Bronchial epithelial cell (primary cell): Measurements from ENCODE around the gene SUGP2. TPM values are rescaled to one million over a fixed set of nuclear protein-coding genes. Genes with fewer than 3 reads are reported as not detected.

Experiments used
- DNase-seq: peaks from one replicate; pipeline ENCODE4 v3.0.0-alpha.2; 2010; ENCODE audit warnings: low read depth
- FAIRE-seq: peaks from 2 replicates; lab custom pipeline; 2011; peaks lifted over from hg19 to GRCh38; lab: Jason Lieb, UNC
- H3K27me3 ChIP-seq: 2 replicates; pipeline ENCODE4 v1.5.1; 2011; ENCODE audit warnings: low read length; ENCODE audit not compliant: control insufficient read depth, insufficient read depth
- H3K36me3 ChIP-seq: 2 replicates; pipeline ENCODE4 v1.5.1; 2011; ENCODE audit warnings: low read length; ENCODE audit not compliant: control insufficient read depth, insufficient read depth
- H3K4me3 ChIP-seq: 2 replicates; pipeline ENCODE4 v1.5.1; 2011; ENCODE audit warnings: mild to moderate bottlenecking, low read depth, low read length, control low read depth
- total RNA-seq: library from RNA; depleted of rRNA; stranded (reverse); fragments of >200 nt; gene quantifications from 2 replicates; pipeline ENCODE4 v1.2.1, GENCODE V29; 2014
- TF ChIP-seq, protein P1 (sequence below): IDR thresholded peaks from 2 replicates; pipeline ENCODE4 v1.5.1; 2011; ENCODE audit warnings: mild to moderate bottlenecking, moderate library complexity, low read length, control low read depth, inconsistent platforms; ENCODE audit not compliant: insufficient read depth, severe bottlenecking

The SUGP2 gene
- 19.5 and 21.6 TPM in 2 replicates for total RNA-seq

DNA sequence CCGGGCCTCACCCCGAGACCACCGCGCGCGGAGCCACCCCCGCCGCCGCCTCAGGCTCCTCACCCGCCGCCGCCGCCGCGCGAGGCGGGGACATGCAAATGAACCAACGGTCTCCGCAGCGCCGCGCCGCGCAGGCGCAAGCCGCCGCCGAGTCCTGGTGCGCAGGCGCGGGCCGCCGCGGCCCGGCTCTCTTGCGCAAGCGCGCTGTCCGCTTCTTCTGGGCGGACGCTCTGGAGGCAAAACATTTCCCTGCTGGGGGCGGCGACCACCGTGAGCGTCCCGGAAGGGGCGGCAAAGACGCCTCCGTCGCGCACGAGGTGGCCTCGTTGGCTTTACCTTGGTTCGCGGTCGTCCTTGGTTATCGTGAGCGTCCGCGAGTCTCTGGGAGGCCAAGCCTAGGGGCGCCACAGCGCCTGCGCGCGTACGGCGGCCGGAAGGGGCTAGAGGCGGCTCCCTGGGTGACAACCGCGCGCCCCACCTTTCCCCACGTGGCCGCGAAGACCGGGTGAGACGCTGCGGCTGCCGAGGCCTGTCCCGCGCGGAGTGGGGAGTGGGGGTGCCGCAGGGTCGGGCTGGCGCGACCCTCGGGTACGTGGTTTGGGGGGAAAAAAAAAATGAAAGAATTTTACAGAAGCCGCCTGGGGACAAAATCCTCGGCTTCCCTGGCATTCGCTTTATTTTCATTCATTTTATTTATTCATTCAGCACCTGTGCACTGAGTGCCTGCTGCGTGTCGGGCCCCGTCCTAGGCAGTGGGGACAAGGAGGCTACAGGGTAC, at the start of gene SUGP2, which contains the start of gene ARMC6:
SUGP2 (minus strand) TSS at position 92 of the 778 bp plus-strand sequence. CDS start 2,446 bp downstream, outside the sequence.
ARMC6 (plus strand) TSS at position 178 of the 778 bp plus-strand sequence. CDS start 607 bp downstream, outside the sequence.
- no peak for FAIRE-seq
- peak; percentile 78 for DNase-seq
- TF ChIP-seq, protein P1, sequence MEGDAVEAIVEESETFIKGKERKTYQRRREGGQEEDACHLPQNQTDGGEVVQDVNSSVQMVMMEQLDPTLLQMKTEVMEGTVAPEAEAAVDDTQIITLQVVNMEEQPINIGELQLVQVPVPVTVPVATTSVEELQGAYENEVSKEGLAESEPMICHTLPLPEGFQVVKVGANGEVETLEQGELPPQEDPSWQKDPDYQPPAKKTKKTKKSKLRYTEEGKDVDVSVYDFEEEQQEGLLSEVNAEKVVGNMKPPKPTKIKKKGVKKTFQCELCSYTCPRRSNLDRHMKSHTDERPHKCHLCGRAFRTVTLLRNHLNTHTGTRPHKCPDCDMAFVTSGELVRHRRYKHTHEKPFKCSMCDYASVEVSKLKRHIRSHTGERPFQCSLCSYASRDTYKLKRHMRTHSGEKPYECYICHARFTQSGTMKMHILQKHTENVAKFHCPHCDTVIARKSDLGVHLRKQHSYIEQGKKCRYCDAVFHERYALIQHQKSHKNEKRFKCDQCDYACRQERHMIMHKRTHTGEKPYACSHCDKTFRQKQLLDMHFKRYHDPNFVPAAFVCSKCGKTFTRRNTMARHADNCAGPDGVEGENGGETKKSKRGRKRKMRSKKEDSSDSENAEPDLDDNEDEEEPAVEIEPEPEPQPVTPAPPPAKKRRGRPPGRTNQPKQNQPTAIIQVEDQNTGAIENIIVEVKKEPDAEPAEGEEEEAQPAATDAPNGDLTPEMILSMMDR = peak; percentile 9
- Histone ChIP-seq H3K36me3 (peaks cover 8% of the 10 kb centered on the region), H3K27me3 (no peaks in the 10 kb centered on the region), H3K4me3 (peak within 1 kb of the TSS; percentile 87)

DNA sequence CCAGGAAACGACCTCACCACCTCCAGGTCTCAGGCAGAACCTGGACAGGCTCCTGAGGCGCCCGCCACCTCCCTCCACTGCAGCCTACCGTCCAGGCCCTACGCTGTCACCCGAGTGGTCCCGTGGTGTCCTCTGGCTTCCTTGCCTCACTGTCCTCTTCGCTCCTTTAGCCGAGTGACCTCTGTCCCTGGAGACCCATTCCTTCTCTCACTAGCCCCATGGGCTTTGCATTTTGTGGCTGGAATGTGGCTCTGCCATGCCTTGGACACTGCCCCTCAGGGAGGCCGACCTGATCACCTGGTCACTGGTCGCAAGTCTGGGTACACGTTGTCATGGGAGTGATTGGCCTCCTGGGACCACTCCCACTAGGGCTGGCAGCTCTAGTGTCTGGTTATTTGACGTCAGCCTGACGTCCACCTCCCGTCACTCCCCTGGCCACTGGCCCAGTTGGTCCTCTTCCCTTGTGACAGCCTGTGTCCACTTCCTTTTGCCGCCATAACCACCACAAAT, 48.4 kb upstream of the SUGP2 start:
- TF ChIP-seq, protein P1 = no peak
- H3K4me3 ChIP-seq = no peak overlapping the region
- H3K27me3 ChIP-seq = no peaks in the 10 kb centered on the region
- FAIRE-seq = no peak
- no peak for DNase-seq
- no peaks in the 10 kb centered on the region for H3K36me3 ChIP-seq

DNA sequence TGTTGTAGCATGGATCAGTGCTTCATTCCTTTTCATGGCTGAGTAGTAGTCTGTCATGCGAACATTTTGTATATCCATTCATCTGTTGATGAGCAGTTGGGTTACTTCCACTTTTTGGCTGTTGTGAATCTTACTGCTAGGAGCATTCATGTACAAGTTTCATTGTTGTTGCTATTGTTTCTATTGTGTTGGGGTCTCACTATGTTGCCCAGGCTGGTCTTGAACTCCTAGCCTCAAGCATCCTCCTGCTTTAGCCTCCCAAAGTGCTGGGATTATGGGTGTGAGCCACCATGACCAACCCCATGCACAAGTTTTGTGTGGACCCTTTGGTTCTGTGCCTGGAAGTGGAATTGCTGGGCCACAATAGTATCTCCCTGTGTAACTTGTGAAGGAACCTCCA, 46.3 kb upstream of the SUGP2 start:
- Histone ChIP-seq H3K4me3 (no peak overlapping the region), H3K27me3 (no peaks in the 10 kb centered on the region), H3K36me3 (no peaks in the 10 kb centered on the region)
- no peak for FAIRE-seq
- TF ChIP-seq, protein P1 = no peak
- DNase-seq = no peak

DNA sequence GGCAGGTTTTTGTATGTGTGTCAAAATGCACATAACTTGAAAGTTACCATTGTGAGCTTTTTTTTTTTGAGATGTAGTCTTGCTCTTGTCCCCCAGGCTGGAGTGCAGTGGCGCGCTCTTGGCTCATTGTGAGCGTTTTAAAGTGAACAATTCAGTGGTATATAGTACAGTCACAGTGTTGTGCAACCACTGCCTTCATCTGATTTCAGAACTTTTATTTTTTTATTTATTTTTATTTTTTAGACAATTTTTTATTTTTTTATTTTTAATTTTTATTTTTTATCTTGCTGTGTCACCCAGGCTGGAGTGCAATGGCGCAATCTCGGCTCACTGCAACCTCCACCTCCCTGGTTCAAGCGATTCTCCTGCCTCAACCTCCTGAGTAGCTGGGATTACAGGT, 45.5 kb upstream of the SUGP2 start:
- FAIRE-seq (no peak), DNase-seq (no peak)
- TF ChIP-seq, protein P1 = no peak
- H3K36me3 ChIP-seq = no peaks in the 10 kb centered on the region
- no peaks in the 10 kb centered on the region for H3K27me3 ChIP-seq
- no peak overlapping the region for H3K4me3 ChIP-seq

DNA sequence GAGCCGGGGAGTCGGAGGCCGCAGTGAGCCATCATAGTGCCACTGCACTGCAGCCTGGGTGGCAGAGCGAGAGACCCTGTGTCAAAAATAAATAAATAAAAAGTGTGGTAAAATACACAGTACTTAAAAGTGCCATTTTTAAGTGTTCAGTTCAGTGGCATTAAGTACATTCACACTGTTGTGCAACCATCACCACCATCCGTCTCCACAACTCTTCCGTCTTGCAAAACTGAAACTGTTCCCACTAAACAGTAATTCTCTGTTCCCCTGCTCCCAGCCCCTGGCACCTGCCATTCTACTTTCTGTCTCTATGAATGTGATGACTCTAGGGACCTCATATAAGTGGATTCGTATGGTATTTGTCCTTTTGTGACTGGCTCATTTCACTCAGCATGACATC, 43.8 kb upstream of the SUGP2 start:
- FAIRE-seq (no peak), DNase-seq (no peak)
- Histone ChIP-seq H3K27me3 (no peaks in the 10 kb centered on the region), H3K4me3 (no peak overlapping the region), H3K36me3 (no peaks in the 10 kb centered on the region)
- TF ChIP-seq, protein P1 = no peak

DNA sequence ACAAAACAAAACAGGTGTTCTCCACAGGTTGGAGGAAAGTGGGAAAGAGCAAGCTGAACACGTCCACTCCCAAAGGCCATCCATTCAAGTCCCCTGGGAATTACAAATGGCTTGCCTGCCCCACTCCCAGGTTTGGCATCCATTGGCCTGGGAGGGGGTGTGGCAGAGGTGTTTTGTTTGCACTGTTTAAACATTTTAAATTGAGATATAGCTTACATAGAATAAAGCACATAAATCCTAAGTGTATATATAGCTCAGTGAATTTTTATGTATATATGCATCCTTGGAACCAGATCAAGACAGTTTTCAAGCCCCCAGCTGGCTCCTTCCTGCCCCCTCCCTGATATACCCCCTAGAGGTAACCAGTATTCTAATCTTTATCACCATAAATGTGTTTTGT, 43.2 kb upstream of the SUGP2 start:
- Histone ChIP-seq H3K36me3 (no peaks in the 10 kb centered on the region), H3K27me3 (no peaks in the 10 kb centered on the region), H3K4me3 (no peak overlapping the region)
- DNase-seq (no peak), FAIRE-seq (no peak)
- TF ChIP-seq, protein P1 = no peak
